ENCODE results near the gene GSG1. TPM values are rescaled to one million over a fixed set of nuclear protein-coding genes. Genes with fewer than 3 reads are reported as not detected.
A peak's percentile ranks its signal among the peaks of the same experiment; 100 is the strongest.

GSG1 gene
- total RNA-seq, 2 donors from 2014 or later: 0.31 TPM; not detected in 1

DNA sequence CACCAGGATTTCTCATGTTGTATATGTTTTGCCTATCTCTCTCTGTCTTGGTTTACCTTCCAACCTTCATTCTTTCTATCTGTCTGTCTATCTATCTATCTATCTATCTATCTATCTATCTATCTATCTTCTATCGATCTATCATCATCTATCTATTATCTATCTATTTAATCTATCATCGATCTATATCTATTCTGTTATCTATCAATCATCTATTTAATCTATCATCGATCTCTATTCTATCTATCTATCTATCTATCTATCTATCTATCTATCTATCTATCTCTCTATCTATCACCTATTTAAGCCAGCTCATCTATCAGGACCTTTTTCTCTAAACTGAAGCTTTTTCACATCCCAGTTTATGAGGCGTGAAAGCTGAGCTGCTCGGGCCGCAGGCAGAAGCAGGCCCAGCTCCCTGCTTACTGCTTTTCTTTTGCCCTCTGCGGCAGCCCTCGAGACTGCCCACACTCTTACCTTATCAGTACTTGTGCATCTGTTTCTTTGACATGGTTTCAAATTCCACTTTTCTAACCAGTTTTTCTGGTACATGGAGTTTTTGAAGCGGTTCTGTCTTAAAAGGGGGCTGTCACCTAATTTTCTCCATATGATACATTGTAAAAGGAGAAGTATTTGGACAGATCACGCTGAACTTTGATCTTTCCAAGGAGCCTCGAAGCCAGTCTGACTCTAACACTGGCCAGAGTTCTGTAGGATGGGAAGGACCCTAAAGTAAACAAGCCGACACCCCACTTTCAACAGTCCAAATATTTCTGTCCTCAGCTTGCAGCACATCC lies 44.4 kb upstream of the GSG1 start:
- Histone ChIP-seq H3K27ac (ENCODE audit: low read depth, low read length) (no peak overlapping the region), H3K4me1 (ENCODE audit: control insufficient read depth, insufficient read depth, low read length) (no peaks in the 10 kb centered on the region), H3K36me3 (ENCODE audit: control insufficient read depth, insufficient read depth, low read length) (no peaks in the 10 kb centered on the region), H3K4me3 (ENCODE audit: low read length) (no peak overlapping the region), H3K9ac (ENCODE audit: extremely low read depth, low read length, poor library complexity, severe bottlenecking) (no peak overlapping the region), H3K27me3 (ENCODE audit: control insufficient read depth, insufficient read depth, low read length, poor library complexity, severe bottlenecking) (no peaks in the 10 kb centered on the region), H3K9me3 (ENCODE audit: control insufficient read depth, low read length) (no peaks in the 10 kb centered on the region)
- Mint-ChIP-seq H3K27me3 (ENCODE audit: insufficient read depth) (peaks cover 14% of the 10 kb centered on the region), H3K27ac (no peak overlapping the region), H3K4me3 (no peak overlapping the region), H3K9me3 (no peaks in the 10 kb centered on the region), H3K36me3 (ENCODE audit: low read depth) (no peaks in the 10 kb centered on the region), H3K4me1 (peaks cover 3% of the 10 kb centered on the region)
- peak; percentile 51 for DNase-seq
- WGBS, 2 experiments (ENCODE audit: insufficient coverage in 1 of 2, insufficient read length in 1 of 2): 88 to 93% methylated on average over 11 to 12 of the region's 12 CpGs
- no peak for TF ChIP-seq CTCF (conservative IDR thresholded peaks at IDR 0.05)

DNA sequence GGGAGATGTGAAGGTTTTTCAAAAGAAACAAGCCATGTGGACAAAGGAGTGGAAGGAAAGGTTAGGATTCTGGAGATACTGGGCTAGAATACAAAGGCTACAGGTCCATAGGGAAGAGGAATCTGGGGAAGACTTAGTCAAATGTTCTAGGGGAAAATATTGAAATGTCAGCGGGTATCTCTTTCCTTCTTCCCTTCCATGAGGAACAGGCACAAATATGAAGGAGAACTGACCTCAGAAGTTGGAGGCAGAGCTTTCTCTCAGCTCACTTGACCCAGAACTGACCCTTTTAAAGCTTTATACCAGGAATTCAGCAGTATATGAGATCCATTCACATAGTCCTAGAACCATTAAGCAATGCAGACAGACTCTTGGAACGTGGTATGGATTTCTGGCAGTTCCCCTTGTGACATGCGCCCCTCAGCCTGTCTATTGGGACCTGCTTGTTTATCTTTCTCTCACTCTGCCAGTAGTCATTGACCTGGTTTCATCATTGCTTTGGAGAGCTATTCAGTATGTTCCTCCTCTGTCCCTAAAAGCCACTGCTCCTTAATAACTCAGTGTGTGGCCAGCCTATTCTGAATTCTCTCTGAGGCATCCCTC lies 43.0 kb upstream of the GSG1 start:
- H3K36me3 ChIP-seq (ENCODE audit: control insufficient read depth, insufficient read depth, low read length): no peaks in the 10 kb centered on the region
- H3K27me3 ChIP-seq (ENCODE audit: control insufficient read depth, insufficient read depth, low read length, poor library complexity, severe bottlenecking): no peaks in the 10 kb centered on the region
- Mint-ChIP-seq H3K27ac (no peak overlapping the region), H3K9me3 (no peaks in the 10 kb centered on the region), H3K27me3 (ENCODE audit: insufficient read depth) (peaks cover 17% of the 10 kb centered on the region), H3K36me3 (ENCODE audit: low read depth) (no peaks in the 10 kb centered on the region), H3K4me3 (no peak overlapping the region), H3K4me1 (peaks cover 3% of the 10 kb centered on the region)
- H3K9me3 ChIP-seq (ENCODE audit: control insufficient read depth, low read length): no peaks in the 10 kb centered on the region
- no peak overlapping the region for H3K27ac ChIP-seq (ENCODE audit: low read depth, low read length)
- no peak for TF ChIP-seq CTCF (conservative IDR thresholded peaks at IDR 0.05)
- H3K4me3 ChIP-seq (ENCODE audit: low read length): no peak overlapping the region
- H3K9ac ChIP-seq (ENCODE audit: extremely low read depth, low read length, poor library complexity, severe bottlenecking): no peak overlapping the region
- WGBS, 2 experiments (ENCODE audit: insufficient coverage in 1 of 2, insufficient read length in 1 of 2): 87 to 90% methylated on average over 3 of the region's 3 CpGs
- no peak for DNase-seq
- H3K4me1 ChIP-seq (ENCODE audit: control insufficient read depth, insufficient read depth, low read length): no peaks in the 10 kb centered on the region

DNA sequence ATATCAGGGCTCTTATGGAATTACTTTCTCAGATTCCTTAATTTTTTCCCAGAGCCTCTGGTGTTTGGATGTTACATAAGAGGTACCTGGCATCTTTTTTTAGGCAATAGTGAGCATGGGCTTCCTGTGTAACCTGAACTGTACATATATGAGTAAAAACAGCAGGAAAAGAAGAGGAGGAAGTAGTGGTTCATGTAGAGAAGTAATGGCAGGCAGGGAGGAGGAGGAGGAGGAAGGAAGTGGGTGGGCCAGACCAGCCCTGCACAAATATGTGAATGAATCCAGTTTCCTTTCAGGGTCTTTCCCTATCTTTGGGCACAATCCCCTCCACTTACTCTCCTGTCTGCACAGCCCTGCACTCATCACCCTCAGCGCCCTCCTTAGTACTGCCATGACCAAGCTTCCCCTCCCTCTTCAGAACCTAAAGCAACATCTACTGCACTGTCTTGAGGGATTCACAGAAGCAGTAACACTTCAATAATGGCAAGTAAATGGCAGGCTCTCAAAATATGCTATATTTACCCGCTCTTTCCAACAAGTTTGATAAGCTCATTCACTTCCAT lies 40.9 kb upstream of the GSG1 start:
- DNase-seq: no peak
- 82 to 88% methylated on average over 2 of the region's 2 CpGs for WGBS, 2 experiments (ENCODE audit: insufficient coverage in 1 of 2, insufficient read length in 1 of 2)
- peaks cover 17% of the 10 kb centered on the region for H3K27me3 Mint-ChIP-seq (ENCODE audit: insufficient read depth)
- H3K36me3 Mint-ChIP-seq (ENCODE audit: low read depth): no peaks in the 10 kb centered on the region
- H3K4me3 Mint-ChIP-seq: no peak overlapping the region
- Histone ChIP-seq H3K9ac (ENCODE audit: extremely low read depth, low read length, poor library complexity, severe bottlenecking) (no peak overlapping the region), H3K4me3 (ENCODE audit: low read length) (no peak overlapping the region), H3K9me3 (ENCODE audit: control insufficient read depth, low read length) (no peaks in the 10 kb centered on the region), H3K27me3 (ENCODE audit: control insufficient read depth, insufficient read depth, low read length, poor library complexity, severe bottlenecking) (no peaks in the 10 kb centered on the region), H3K36me3 (ENCODE audit: control insufficient read depth, insufficient read depth, low read length) (no peaks in the 10 kb centered on the region), H3K4me1 (ENCODE audit: control insufficient read depth, insufficient read depth, low read length) (no peaks in the 10 kb centered on the region), H3K27ac (ENCODE audit: low read depth, low read length) (no peak overlapping the region)
- H3K27ac Mint-ChIP-seq: no peak overlapping the region
- no peak for TF ChIP-seq CTCF (conservative IDR thresholded peaks at IDR 0.05)
- peaks cover 3% of the 10 kb centered on the region for H3K4me1 Mint-ChIP-seq
- no peaks in the 10 kb centered on the region for H3K9me3 Mint-ChIP-seq

All from endodermal cell (in vitro differentiated cells).